Measurements from ENCODE around the gene WFDC1. TPM values are rescaled to one million over a fixed set of nuclear protein-coding genes. Genes with fewer than 3 reads are reported as not detected.

WFDC1 gene
- total and polyA plus RNA-seq, 7 donors = 3.0 to 173 (median 15.3) TPM

DNA sequence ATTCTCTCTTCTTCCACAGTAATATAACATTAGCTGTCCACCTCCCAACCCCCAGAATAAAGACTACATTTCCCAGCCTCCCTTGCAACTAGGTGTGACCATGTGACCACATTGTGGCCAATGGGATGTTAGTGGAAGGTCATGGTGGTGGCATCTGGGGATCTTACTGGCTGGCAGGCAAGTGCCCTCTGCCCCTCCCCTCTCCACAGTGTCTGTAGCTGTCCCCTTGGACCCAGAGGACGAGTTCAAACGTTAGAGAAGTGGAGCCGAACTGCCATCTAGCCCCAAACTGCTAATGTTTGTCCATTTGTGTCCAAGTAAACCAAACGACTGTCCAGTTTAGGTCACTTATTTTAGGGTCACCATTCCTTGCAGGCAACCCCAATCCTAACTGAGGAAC, 28.2 kb upstream of the WFDC1 start:
- intact Hi-C loops (cut with DNase I) = no loop called here
- no peak for TF ChIP-seq EP300 (IDR thresholded peaks at IDR 0.05)
- TF ChIP-seq POLR2A (IDR thresholded peaks at IDR 0.05) = no peak
- no peak for TF ChIP-seq POLR2AphosphoS5 (IDR thresholded peaks at IDR 0.05)
- TF ChIP-seq, protein P1, sequence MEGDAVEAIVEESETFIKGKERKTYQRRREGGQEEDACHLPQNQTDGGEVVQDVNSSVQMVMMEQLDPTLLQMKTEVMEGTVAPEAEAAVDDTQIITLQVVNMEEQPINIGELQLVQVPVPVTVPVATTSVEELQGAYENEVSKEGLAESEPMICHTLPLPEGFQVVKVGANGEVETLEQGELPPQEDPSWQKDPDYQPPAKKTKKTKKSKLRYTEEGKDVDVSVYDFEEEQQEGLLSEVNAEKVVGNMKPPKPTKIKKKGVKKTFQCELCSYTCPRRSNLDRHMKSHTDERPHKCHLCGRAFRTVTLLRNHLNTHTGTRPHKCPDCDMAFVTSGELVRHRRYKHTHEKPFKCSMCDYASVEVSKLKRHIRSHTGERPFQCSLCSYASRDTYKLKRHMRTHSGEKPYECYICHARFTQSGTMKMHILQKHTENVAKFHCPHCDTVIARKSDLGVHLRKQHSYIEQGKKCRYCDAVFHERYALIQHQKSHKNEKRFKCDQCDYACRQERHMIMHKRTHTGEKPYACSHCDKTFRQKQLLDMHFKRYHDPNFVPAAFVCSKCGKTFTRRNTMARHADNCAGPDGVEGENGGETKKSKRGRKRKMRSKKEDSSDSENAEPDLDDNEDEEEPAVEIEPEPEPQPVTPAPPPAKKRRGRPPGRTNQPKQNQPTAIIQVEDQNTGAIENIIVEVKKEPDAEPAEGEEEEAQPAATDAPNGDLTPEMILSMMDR (IDR thresholded peaks at IDR 0.05) = no peak

DNA sequence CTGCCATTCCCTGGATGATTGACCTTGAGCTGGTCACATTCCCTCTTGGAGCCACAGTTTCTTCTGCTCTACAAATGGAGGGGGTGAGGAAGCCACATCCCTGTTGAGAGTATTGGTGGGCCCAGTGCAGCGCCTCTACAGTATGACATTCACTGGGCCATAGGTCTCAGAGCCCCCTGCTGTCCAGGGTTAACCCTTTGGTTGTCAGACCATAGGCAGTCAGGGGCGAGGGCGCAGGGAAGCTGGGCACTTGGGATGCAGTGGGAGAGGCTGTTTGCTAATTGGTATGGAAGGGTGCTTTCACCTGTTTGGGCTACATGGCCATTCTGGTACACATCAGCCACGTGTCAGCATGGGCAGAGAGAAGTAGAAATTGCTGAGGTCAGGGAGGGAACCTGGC, 27.3 kb upstream of the WFDC1 start:
- H3K4me3 ChIP-seq = no peak overlapping the region
- intact Hi-C loops (cut with DNase I) = no loop called here
- H3K27ac ChIP-seq = no peak overlapping the region
- no peaks in the 10 kb centered on the region for H3K36me3 ChIP-seq
- 84 to 85% methylated on average over 4 of the region's 4 CpGs for WGBS, 2 donors
- DNase-seq = no peak
- H3K27me3 ChIP-seq = no peaks in the 10 kb centered on the region
- TF ChIP-seq, protein P1 (IDR thresholded peaks at IDR 0.05) = no peak
- TF ChIP-seq POLR2A (IDR thresholded peaks at IDR 0.05) = no peak
- TF ChIP-seq EP300 (IDR thresholded peaks at IDR 0.05) = no peak
- no peak for TF ChIP-seq POLR2AphosphoS5 (IDR thresholded peaks at IDR 0.05)
- H3K9me3 ChIP-seq = no peaks in the 10 kb centered on the region
- H3K4me1 ChIP-seq = no peaks in the 10 kb centered on the region

More for the DNA sequence above, 28.2 kb upstream of the WFDC1 start:
- Histone ChIP-seq H3K9me3 (no peaks in the 10 kb centered on the region), H3K27me3 (no peaks in the 10 kb centered on the region), H3K4me1 (no peaks in the 10 kb centered on the region), H3K4me3 (no peak overlapping the region), H3K36me3 (no peaks in the 10 kb centered on the region), H3K27ac (no peak overlapping the region)
- no peak for DNase-seq
- 41 to 48% methylated on average over 4 of the region's 4 CpGs for WGBS, 2 donors

DNA sequence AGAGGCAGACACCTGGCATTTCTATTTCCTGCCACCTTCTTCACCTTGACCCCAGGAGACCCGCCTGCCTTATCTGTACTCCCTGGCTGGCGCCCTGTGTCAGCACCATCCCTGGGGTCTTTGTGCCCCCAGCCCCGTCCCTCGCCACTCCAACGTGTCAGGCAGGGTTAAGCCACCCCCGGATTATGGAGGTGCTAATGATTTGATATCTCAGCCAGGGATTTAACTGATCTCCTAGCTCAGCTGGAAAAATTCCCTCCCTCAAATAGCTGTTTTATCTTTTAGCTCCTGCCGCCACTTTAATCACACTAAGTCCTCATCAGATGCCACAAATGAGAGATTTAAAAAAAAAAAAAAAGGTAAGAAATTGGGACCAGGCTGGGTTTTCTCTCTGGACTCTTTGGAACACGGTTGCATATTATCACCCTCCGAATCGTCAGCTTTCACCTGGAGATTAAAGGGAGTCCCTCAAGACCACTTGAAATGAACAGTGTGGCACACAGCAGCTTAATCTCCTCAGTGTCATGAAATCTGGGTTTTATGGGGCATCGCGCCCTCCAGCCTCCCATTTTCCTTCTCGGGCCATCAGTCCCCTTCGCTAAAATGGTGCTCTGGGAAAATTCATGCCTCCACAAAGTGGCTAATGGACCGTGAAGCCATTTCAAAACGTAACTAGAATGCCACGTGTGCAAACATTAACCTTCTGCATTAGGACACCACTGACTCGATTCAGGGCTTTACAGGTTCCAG, 26.2 kb upstream of the WFDC1 start:
- H3K9me3 ChIP-seq = no peaks in the 10 kb centered on the region
- intact Hi-C loops (cut with DNase I) = no loop called here
- no peaks in the 10 kb centered on the region for H3K27me3 ChIP-seq
- H3K4me1 ChIP-seq = no peaks in the 10 kb centered on the region
- no peak overlapping the region for H3K27ac ChIP-seq
- TF ChIP-seq, protein P1 (IDR thresholded peaks at IDR 0.05) = no peak
- no peak for TF ChIP-seq POLR2A (IDR thresholded peaks at IDR 0.05)
- TF ChIP-seq EP300 (IDR thresholded peaks at IDR 0.05) = no peak
- no peak for TF ChIP-seq POLR2AphosphoS5 (IDR thresholded peaks at IDR 0.05)
- no peaks in the 10 kb centered on the region for H3K36me3 ChIP-seq
- 64 to 66% methylated on average over 18 of the region's 18 CpGs for WGBS, 2 donors
- DNase-seq = no peak
- H3K4me3 ChIP-seq = no peak overlapping the region

GRCh38 chr16:84270071-84270470, 24.6 kb upstream of the WFDC1 start:
- WGBS, 2 donors = 85 to 91% methylated on average over 9 of the region's 9 CpGs
- Histone ChIP-seq H3K36me3 (no peaks in the 10 kb centered on the region), H3K27me3 (no peaks in the 10 kb centered on the region), H3K9me3 (no peaks in the 10 kb centered on the region), H3K27ac (no peak overlapping the region), H3K4me1 (no peaks in the 10 kb centered on the region), H3K4me3 (no peak overlapping the region)
- TF ChIP-seq EP300 (IDR thresholded peaks at IDR 0.05) (no peak), POLR2AphosphoS5 (IDR thresholded peaks at IDR 0.05) (no peak), POLR2A (IDR thresholded peaks at IDR 0.05) (no peak)
- TF ChIP-seq, protein P1 (IDR thresholded peaks at IDR 0.05) = no peak
- intact Hi-C loops (cut with DNase I) = no loop called here
- no peak for DNase-seq

DNA sequence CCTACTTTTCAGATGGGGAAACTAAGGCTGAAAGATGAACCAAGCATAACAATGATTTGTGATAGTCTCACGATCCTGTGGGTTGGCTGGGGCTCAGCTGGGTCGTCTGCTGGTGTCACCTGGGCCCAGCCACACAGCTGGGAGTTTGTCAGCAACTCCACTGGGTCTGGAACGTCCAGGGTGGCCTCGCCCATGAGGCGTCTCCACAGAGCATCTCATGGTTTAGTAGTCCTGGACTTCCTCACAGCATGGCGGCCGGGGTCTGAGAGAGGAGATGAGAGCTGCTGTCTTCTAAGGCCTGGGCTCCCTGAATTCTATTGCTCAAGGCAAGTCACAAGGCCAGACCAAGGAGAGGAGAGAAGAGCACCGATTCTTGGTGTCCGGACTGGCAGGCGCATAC, 24.1 kb upstream of the WFDC1 start:
- WGBS, 2 donors = 80 to 87% methylated on average over 10 of the region's 10 CpGs
- H3K9me3 ChIP-seq = no peaks in the 10 kb centered on the region
- no peaks in the 10 kb centered on the region for H3K36me3 ChIP-seq
- TF ChIP-seq EP300 (IDR thresholded peaks at IDR 0.05) (no peak), POLR2A (IDR thresholded peaks at IDR 0.05) (no peak)
- H3K27me3 ChIP-seq = no peaks in the 10 kb centered on the region
- intact Hi-C loops (cut with DNase I) = no loop called here
- H3K4me3 ChIP-seq = no peak overlapping the region
- no peaks in the 10 kb centered on the region for H3K4me1 ChIP-seq
- DNase-seq = no peak
- H3K27ac ChIP-seq = no peak overlapping the region

All from sigmoid colon (tissue), 7 donors.